ENCODE measurements around the gene DNAH10.
A peak's percentile ranks its signal among the peaks of the same experiment; 100 is the strongest.

Gene DNAH10

GRCh38 chr12:123801573-123802178 is 39.6 kb downstream of the DNAH10 start:
- peak; percentile 62 for DNase-seq

DNA sequence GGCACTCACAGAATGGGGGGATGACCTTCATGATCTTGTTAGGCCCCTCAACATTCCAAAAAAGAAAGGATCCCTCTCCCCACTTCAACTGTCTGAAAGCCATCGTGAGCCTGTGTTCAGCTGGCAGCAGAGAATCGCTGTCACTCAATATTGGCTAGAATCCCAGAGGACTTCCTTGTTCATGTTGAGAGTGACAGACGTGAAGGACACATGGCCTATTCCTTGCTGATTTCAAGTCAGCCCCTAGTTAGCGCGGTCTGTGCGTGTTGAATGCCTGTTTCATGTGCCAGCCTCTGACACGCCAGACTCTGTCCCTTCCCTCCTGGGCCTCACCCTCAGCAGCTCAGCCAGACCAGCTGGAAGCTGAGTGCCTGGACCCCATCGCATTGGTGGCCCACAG is 43.1 kb downstream of the DNAH10 start:
- no peak for DNase-seq

DNA sequence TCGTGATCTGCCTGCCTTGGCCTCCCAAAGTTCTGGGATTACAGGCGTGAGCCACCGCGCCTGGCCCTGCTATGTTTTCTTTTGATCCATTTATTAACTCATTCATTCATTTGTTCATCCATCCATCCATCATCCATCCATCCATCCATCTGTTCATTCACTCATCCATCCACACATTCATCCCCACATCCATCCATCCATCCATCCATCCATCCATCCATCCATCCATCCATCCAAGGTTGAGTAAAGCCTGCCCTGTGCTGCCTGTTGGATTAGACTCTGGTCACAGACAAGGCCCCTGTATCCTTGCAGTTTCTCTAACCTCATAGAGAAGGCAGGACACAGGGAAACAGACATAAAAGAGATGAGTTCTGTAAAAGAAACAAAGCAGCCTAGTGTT is 44.9 kb downstream of the DNAH10 start:
- DNase-seq = no peak

GRCh38 chr12:123807670-123808069 is 45.6 kb downstream of the DNAH10 start:
- DNase-seq = no peak

- DNase-seq = no peak
Observed at GRCh38 chr12:123808167-123808566, 46.1 kb downstream of the DNAH10 start.

- no peak for DNase-seq
Observed at GRCh38 chr12:123813349-123813748, 51.2 kb downstream of the DNAH10 start.

DNA sequence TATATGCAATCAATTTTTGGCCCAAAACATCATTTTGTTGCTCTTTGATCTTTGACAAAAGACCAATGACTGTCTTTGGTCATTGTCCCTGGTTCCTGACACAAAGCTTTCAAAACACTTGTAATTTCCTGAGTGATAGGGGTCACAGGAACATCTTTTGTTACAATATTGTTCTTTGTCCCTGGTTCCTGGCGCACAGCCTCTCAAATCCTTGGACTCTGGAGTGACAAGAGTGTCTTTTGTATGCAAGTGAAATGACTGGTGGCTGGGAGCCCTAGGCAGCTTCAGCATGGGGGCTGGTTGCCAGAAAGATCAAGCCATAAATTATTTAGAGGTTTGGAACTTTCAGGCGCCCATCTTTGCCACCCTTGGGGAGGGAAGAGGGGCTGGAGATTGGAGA is 53.9 kb downstream of the DNAH10 start:
- no peak for DNase-seq

DNA sequence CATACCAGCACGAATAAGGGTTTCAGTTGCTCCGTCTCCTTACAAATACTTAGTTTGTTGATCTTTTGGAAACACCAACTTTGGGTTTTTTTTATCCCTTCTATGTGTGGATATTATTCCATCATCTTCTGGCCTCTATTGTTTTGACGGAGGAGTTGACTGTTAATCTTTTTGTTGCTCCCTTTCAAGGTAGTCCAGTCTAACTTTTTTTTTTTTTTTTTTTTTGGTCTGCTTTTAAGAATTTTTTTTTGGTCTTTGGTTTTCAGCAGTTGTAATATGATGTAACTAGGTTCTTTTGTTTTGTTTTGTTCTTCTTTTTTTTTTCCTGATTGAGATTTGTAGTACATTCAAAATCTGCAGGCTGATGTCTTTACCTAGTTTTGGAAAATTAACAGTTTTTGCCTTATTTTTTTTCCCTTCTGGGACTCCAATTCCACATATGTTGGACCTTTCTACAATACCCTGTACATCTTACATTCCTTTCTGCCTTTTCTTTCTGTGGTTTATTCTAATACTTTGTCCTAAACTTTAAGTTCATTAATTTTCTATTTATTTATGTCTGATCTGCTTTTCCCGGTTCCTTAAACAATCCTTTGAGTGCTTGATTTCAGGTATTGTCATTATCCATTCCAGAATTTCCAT is 54.9 kb downstream of the DNAH10 start:
- no peak for DNase-seq

DNA sequence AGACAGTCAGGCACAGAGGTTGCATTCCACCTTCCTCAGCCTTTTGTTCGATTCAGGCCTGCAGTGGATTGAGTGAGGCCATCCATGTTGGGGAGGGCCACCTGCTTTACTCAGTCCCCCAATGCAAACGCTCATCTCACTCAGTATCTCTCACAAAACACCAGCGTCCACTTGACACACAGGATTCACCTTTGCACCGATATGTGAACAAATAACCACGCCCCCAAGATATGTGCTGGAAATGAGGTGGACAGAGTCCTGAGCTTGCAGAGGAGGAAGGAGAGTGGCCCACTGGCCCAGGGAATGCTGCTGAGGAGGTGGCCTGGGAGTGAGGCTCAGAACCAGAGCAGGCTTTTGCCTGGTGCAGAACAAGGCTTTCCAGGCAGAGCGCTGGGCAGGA is 60.7 kb downstream of the DNAH10 start:
- no peak for DNase-seq

DNA sequence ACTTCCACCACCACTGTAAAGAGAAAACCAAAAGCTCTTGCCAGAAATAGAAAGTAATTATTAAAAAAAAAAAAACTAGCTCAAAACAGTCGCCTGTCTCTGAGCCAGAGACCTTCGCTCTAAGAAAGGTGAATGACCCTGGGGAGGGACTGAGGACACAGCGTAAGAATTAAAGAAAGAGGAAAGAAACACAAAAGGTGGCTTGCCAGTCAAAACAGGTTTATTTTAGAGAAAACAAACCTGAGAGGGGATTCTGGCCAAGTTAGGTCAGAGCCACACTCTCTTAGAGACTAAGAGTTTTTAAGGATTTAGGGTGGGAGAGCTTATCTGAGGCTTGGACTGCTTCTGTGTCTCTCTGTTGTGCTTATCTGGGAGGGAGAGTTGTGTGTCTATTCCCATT is 66.0 kb downstream of the DNAH10 start:
- no peak for DNase-seq

DNA sequence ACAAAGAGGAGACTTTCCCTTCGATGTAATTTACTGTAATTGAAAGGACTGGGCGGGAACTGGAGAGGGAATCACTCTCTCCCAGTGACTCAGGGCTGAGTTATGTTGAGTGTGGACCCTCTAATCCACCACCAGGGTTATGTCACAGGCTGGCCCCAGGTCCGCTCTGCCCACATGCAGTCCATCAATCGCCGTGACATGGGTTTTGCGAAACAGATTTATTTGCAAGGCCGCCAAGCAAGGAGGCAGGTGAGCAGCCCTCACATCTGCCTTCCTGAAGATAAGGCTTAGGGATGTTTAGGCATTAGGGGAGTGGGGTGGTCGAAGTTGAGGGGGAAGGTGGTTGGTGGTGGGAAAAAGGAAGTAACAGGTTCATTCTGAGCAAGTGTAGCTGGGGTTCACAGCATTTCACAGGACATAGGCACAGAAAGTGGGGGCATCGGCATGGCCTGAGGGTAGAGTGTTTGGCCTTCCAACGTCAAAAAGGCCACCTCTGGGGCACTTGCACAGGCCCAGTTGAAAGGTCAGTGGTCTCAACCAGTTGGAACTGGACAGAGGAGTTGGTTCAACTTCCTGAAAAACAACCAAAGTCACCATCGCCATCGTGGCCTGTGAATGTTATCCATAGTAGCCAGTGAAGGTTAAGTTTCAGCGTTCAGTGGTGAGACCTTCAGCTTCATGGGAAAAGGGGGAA is 66.9 kb downstream of the DNAH10 start:
- DNase-seq = no peak

DNA sequence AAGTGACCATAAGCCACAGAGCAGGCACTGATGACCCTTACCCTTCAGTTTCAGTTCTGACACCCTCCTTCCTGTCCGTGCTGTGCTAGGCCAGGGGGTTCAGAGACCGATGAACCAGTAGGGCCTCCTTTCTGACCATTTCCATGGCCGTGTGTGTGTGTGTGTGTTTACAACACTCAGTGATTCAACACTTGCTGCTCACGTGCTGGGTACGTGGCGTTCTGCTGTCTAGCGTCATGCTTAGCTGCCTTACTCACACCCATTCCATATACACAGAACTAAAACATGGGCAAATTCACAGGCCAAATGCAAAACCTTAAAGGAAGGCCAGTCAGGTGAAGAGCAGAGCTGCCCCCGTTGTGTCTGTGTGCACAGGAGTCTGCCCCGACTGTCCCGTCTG is 67.5 kb downstream of the DNAH10 start:
- no peak for DNase-seq

- DNase-seq = no peak
Observed at GRCh38 chr12:123830675-123831074, 68.6 kb downstream of the DNAH10 start.

DNA sequence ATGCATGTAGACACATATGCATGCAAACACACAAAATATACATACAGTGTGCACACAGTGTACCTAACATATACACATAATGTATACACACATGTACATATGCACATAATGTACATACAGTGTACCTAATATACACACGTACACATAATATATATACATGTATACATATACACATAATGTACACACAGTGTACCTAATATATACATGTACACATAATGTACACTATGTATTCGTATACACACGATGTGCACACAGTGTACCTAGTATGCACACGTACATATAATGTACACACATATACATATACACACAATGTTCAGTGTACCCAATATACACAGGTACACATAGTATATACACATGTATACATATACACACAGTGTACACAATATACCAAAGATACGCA is 70.0 kb downstream of the DNAH10 start:
- DNase-seq = no peak

DNA sequence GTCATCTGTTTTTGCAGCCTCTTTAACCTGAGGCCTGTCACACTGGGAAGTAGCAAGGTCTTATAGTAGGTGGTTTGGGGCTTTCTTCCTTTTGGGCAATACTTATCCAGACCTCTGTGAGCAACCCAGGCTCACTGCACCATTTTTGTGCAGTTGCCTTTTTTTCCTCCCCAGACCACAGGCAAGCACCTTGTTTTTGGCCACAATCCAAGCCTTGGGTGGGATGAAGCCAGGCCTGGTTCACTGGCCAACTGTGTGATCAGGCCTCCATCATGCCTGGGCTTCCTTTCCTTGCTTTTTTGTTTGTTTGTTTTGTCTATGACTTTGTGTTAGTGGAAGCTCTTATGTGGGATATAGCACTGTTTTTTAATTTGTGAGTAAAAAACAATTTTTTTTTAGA is 71.7 kb downstream of the DNAH10 start:
- DNase-seq = no peak

- DNase-seq = no peak
Observed at GRCh38 chr12:123834845-123835244, 72.7 kb downstream of the DNAH10 start.

GRCh38 chr12:123836292-123836691 is 74.2 kb downstream of the DNAH10 start:
- no peak for DNase-seq

GRCh38 chr12:123839826-123840225 is 77.7 kb downstream of the DNAH10 start:
- DNase-seq = no peak

DNA sequence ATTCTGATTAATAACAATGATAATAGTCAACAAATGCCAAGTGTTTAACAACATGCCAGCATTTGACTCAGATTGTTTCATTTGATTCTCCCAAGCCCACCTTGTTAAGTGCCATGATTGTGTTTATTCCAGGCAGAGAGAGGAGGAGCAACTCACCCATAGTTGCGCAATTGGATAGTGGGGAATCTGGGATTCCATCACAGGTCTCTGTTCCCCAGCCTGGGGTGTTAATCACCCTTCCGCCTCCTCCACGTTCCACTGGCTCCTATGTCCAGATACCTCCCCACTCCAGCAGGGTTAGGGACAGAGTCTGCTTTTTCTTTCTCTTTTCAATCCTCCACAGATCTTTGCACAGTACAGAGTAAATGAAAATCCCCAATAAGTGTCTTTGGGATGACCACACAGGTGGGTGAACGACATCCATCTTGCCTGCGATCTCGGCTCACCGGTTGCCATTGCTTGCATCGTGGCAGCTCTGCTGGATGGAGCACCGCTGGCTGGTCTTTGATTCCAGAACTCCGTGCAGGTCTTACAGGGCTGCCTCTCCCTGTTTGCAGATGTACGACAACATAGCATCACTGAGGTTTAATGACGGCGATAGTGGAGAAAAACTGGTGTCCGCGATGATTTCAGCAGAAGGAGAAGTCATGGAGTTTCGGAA is 78.8 kb downstream of the DNAH10 start:
- DNase-seq = no peak

DNA sequence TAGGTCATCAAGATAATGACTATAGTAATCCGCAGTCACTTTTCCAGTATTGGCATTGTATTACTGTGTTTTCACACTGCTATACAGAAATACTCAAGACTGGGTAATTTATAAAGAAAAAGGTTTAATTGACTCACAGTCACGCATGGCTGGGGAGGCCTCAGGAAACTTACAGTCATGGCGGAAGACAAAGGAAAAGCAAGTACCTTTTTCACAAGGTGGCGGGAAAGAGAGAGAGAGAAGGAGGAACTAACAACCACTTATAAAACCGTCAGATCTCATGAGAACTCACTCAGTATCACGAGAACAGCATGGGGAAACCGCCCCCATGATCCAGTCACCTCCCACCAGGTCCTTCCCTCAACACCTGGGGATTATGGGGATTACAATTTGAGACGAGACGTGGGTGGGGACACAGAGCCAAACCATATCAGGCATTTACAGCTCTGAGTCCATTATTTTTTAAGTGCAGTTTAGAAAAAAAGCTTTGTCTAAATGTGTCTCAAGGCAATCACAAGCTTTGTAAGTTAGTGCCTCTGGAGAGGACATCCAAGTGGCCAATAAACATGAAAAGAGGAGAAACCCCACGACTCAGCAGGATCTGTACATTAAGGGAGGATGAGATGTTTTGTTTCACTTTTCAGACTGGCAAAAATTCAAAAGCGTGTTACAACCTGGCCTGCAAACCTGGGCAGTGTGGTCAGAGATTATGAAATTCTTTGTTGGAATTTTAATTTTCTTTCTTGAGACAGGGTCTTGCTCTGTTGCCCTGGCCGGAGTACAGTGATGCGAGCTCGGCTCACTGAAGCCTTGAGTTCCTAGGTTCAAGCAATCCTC is 82.0 kb downstream of the DNAH10 start:
- DNase-seq = no peak

DNA sequence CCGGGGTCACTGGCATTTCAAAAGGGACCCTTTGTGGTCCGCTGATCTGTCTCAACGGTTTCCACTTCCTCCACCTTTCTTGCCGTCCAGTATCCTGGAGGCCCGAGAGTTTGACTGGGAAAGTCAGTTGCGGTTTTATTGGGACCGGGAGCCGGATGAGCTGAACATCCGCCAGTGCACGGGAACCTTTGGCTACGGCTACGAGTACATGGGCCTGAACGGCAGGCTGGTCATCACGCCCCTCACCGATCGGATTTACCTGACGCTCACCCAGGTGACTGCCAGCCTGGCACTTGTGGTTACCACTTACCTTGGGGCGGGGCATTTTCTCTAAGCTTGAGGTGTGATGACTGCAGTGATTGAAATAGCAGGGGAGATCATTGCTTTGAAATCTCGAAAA is 83.8 kb downstream of the DNAH10 start:
- no peak for DNase-seq

- no peak for DNase-seq
Observed at GRCh38 chr12:123846340-123846739, 84.2 kb downstream of the DNAH10 start.

GRCh38 chr12:123847019-123847418 is 84.9 kb downstream of the DNAH10 start:
- DNase-seq = no peak

All from hematopoietic multipotent progenitor cell treated with erythropoietin and hydrocortisone succinate and interleukin-3 and kit ligand, for 6 days (in vitro differentiated cells).